Measurements from ENCODE around the gene SSBP3.
"Not testable (repeated sequence)": the region's sequence is repeated elsewhere in the genome, so short reads cannot be mapped to it uniquely, and the experiment has no call there.

Gene SSBP3

GRCh38 chr1:54406339-54407153 is at the start of gene SSBP3:
Gene SSBP3, minus strand, starts transcription at chr1:54406394.
- FAIRE-seq, result no peak

GRCh38 chr1:54453509-54453908 is 47.3 kb upstream of the SSBP3 start:
- no peak for FAIRE-seq

- FAIRE-seq, result no peak
Measured at GRCh38 chr1:54453022-54453421, 46.8 kb upstream of the SSBP3 start.

- FAIRE-seq, result not testable (repeated sequence)
Measured at GRCh38 chr1:54449431-54449830, 43.2 kb upstream of the SSBP3 start.

- FAIRE-seq, result not testable (repeated sequence)
Measured at GRCh38 chr1:54448801-54449200, 42.6 kb upstream of the SSBP3 start.

- FAIRE-seq, result not testable (repeated sequence)
Measured at GRCh38 chr1:54447081-54447480, 40.9 kb upstream of the SSBP3 start.

- FAIRE-seq, result no peak
Measured at GRCh38 chr1:54442185-54442584, 36.0 kb upstream of the SSBP3 start.

GRCh38 chr1:54439550-54440223 is 33.5 kb upstream of the SSBP3 start:
- no peak for FAIRE-seq

GRCh38 chr1:54437783-54438182 is 31.6 kb upstream of the SSBP3 start:
- FAIRE-seq, result no peak

GRCh38 chr1:54436826-54437225 is 30.6 kb upstream of the SSBP3 start:
- FAIRE-seq, result no peak

GRCh38 chr1:54429838-54430237 is 23.6 kb upstream of the SSBP3 start:
- FAIRE-seq, result no peak

GRCh38 chr1:54428837-54429518 is 22.8 kb upstream of the SSBP3 start:
- FAIRE-seq, result no peak

GRCh38 chr1:54425152-54425584 is 19.0 kb upstream of the SSBP3 start:
- FAIRE-seq, result no peak

- FAIRE-seq, result no peak
Measured at GRCh38 chr1:54424398-54424797, 18.2 kb upstream of the SSBP3 start.

GRCh38 chr1:54421101-54421504 is 14.9 kb upstream of the SSBP3 start:
- FAIRE-seq, result no peak

GRCh38 chr1:54418598-54418997 is 12.4 kb upstream of the SSBP3 start:
- FAIRE-seq, result not testable (repeated sequence)

GRCh38 chr1:54417123-54417522 is 10.9 kb upstream of the SSBP3 start:
- no peak for FAIRE-seq

GRCh38 chr1:54416435-54416834 is 10.2 kb upstream of the SSBP3 start:
- no peak for FAIRE-seq

GRCh38 chr1:54415991-54416390 is 9.8 kb upstream of the SSBP3 start:
- FAIRE-seq, result no peak

GRCh38 chr1:54415533-54415932 is 9.3 kb upstream of the SSBP3 start:
- FAIRE-seq, result no peak

GRCh38 chr1:54413732-54414131 is 7.5 kb upstream of the SSBP3 start:
- no peak for FAIRE-seq

GRCh38 chr1:54413295-54413694 is 7.1 kb upstream of the SSBP3 start:
- FAIRE-seq, result no peak

- no peak for FAIRE-seq
Measured at GRCh38 chr1:54410359-54410758, 4.2 kb upstream of the SSBP3 start.
